ENCODE results near the gene POLR1H. TPM values are rescaled to one million over a fixed set of nuclear protein-coding genes. Genes with fewer than 3 reads are reported as not detected.
A peak's percentile ranks its signal among the peaks of the same experiment; 100 is the strongest.
"Not testable (repeated sequence)": the region's sequence is repeated elsewhere in the genome, so short reads cannot be mapped to it uniquely, and the experiment has no call there.

Gene POLR1H
- total RNA-seq, 3 donors from 2014 or later = 14.2 to 39.7 (median 24.1) TPM

DNA sequence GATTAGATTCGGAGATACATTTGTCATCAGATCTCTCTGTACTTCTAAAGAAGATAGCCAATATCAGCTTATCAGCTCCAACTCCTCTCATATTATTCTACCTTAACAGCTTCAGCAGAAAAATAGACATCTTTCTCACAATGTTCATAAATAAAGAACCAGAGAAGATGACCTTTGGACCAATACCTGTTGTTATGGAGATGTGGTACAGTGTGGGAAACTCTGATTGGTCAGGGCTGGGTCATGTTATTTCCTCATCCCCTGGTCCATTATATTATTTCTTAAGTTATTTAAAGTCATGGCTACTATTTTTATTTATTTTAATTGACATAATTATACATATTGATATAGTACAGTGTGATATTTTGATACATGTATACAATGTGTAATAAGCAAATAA is 35.9 kb upstream of the POLR1H start:
- TF ChIP-seq POLR2A (IDR thresholded peaks at IDR 0.05) = no peak
- no peak for TF ChIP-seq POLR2AphosphoS5 (IDR thresholded peaks at IDR 0.05)
- intact Hi-C loops (cut with DNase I; ENCODE audit: low total_unique reads) = no loop called here
- Histone ChIP-seq H3K36me3 (no peaks in the 10 kb centered on the region), H3K9me3 (no peaks in the 10 kb centered on the region), H3K27ac (no peak overlapping the region), H3K27me3 (no peaks in the 10 kb centered on the region), H3K4me1 (no peaks in the 10 kb centered on the region), H3K4me3 (no peak overlapping the region)
- DNase-seq (ENCODE audit: low spot score in 2 of 2) = no peak

DNA sequence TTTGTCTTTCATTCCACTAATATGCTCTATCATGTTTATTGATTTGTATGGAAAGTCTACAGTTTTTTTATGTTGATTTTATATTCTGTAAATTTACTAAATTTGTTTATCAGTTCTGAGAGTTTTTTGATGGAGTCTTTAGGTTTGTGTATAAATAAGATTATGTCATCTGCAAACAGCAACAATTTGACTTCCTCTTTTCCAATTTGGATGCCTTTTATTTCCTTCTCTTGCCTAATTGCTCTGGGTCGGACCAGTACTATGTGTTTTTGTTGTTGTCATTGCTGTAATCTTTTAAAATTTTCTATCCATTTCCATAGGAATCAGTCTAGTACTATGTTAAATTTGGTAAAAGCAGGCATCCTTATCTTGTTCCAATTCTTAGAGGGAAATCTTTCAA is 31.5 kb upstream of the POLR1H start:
- Histone ChIP-seq H3K36me3 (no peaks in the 10 kb centered on the region), H3K4me3 (no peak overlapping the region), H3K27ac (no peak overlapping the region), H3K9me3 (no peaks in the 10 kb centered on the region), H3K4me1 (no peaks in the 10 kb centered on the region), H3K27me3 (no peaks in the 10 kb centered on the region)
- no peak for DNase-seq (ENCODE audit: low spot score in 2 of 2)
- intact Hi-C loops (cut with DNase I; ENCODE audit: low total_unique reads) = no loop called here
- TF ChIP-seq POLR2A (IDR thresholded peaks at IDR 0.05) (no peak), POLR2AphosphoS5 (IDR thresholded peaks at IDR 0.05) (no peak)
- TF ChIP-seq, protein P1, sequence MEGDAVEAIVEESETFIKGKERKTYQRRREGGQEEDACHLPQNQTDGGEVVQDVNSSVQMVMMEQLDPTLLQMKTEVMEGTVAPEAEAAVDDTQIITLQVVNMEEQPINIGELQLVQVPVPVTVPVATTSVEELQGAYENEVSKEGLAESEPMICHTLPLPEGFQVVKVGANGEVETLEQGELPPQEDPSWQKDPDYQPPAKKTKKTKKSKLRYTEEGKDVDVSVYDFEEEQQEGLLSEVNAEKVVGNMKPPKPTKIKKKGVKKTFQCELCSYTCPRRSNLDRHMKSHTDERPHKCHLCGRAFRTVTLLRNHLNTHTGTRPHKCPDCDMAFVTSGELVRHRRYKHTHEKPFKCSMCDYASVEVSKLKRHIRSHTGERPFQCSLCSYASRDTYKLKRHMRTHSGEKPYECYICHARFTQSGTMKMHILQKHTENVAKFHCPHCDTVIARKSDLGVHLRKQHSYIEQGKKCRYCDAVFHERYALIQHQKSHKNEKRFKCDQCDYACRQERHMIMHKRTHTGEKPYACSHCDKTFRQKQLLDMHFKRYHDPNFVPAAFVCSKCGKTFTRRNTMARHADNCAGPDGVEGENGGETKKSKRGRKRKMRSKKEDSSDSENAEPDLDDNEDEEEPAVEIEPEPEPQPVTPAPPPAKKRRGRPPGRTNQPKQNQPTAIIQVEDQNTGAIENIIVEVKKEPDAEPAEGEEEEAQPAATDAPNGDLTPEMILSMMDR (IDR thresholded peaks at IDR 0.05) = no peak

DNA sequence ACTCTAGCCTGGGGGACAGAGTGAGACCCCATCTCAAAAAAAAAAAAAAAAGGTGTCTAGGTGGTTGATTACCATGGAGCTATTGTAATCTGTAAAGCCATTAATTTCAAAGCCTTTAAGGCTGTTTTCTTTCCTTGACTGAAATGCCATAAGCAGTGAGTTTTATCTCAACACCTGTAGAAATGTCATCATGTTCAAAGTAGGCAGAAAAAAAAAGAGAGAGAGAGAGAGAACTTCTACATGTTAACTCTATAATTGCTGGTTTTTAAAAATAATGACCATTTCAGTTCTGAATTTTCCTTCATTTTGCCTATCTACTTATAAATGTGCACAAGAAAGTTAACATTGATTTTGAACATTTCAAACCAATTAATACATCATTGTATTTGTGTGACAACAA is 29.7 kb upstream of the POLR1H start:
- Histone ChIP-seq H3K27ac (no peak overlapping the region), H3K27me3 (no peaks in the 10 kb centered on the region), H3K4me3 (no peak overlapping the region), H3K36me3 (peaks cover 5% of the 10 kb centered on the region), H3K9me3 (no peaks in the 10 kb centered on the region), H3K4me1 (no peaks in the 10 kb centered on the region)
- no peak for DNase-seq (ENCODE audit: low spot score in 2 of 2)
- TF ChIP-seq, protein P1 (IDR thresholded peaks at IDR 0.05) = no peak
- TF ChIP-seq POLR2AphosphoS5 (IDR thresholded peaks at IDR 0.05) (no peak), POLR2A (IDR thresholded peaks at IDR 0.05) (no peak)
- intact Hi-C loops (cut with DNase I; ENCODE audit: low total_unique reads) = no loop called here

DNA sequence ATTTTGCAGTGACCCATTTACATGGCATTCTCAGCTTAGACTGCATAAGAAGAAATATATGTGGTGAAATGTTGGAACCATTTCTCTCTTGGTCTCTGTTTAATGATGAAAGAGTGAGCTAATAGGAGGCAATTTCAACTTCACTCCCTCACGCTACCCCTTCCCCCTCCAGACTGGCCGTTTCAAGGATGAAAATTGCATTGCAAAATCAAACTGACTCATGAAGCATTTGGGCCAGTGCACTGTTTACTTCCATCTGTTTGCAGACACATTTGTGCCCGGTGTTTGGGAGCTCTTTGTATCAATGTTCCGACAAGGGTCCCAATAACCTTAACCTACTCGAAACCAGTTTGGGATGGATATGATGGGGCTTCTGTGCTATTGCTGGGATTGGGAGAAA is 27.6 kb upstream of the POLR1H start:
- DNase-seq (ENCODE audit: low spot score in 2 of 2); H3K4me3 ChIP-seq; H3K27ac ChIP-seq; H3K27me3 ChIP-seq; intact Hi-C loops (cut with DNase I; ENCODE audit: low total_unique reads); H3K36me3 ChIP-seq; H3K4me1 ChIP-seq; H3K9me3 ChIP-seq: not testable (repeated sequence)

DNA sequence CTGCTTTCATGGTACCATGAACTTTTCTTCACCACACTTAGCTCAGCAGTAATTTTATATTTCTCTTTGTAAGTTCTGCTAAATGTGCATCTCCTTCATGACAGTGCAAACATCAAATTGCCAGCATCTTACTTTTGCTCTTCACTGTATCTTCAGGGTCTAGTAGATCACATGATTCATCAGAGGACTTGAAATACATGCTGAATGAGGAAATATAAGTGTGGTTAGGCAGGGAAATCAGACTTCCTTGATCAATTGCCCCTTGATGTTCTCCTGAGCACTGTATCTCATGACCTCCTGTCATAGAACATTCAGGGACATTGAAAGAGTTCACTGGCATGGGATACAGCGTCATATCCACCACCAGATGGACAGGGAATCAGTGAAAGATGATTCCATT is 25.3 kb upstream of the POLR1H start:
- Histone ChIP-seq H3K36me3 (peaks cover 5% of the 10 kb centered on the region), H3K4me1 (no peaks in the 10 kb centered on the region), H3K27ac (no peak overlapping the region), H3K4me3 (no peak overlapping the region), H3K9me3 (no peaks in the 10 kb centered on the region), H3K27me3 (no peaks in the 10 kb centered on the region)
- TF ChIP-seq POLR2AphosphoS5 (IDR thresholded peaks at IDR 0.05) (no peak), POLR2A (IDR thresholded peaks at IDR 0.05) (no peak)
- TF ChIP-seq, protein P1 (IDR thresholded peaks at IDR 0.05) = no peak
- DNase-seq (ENCODE audit: low spot score in 2 of 2) = no peak
- intact Hi-C loops (cut with DNase I; ENCODE audit: low total_unique reads) = no loop called here

DNA sequence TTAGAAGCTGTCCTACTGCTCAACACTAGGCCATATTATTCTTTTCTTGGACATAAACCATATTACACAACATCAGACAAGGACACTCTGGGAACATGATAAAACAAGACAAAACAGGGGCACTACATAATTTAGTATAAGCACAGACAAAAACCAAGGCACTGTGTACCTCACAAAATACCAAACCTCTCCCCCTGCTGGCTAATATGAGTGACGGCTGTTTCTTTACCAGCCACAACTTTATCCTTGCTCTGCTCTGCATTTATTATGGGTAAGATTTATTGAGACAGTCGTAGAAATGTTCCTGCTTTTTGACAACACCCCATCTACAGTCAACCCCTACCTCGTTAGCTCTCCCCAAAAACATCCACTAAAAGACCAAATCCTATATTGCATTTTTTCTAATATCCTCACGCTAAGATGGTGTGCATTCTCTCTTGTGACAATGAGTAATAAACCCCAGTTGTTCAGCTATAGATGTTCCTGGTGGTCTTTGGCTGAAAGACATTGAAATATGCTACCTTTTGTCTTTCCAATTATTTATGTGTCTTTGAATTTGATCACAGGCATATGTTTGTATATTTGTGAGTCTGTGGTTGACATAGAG is 23.8 kb upstream of the POLR1H start:
- intact Hi-C loops (cut with DNase I; ENCODE audit: low total_unique reads) = no loop called here
- Histone ChIP-seq H3K9me3 (no peaks in the 10 kb centered on the region), H3K27ac (no peak overlapping the region), H3K27me3 (no peaks in the 10 kb centered on the region), H3K4me3 (no peak overlapping the region), H3K4me1 (no peaks in the 10 kb centered on the region), H3K36me3 (peaks cover 5% of the 10 kb centered on the region)
- no peak for DNase-seq (ENCODE audit: low spot score in 2 of 2)
- TF ChIP-seq, protein P1 (IDR thresholded peaks at IDR 0.05) = peak; percentile 24 to 40 (median 31)
- no peak for TF ChIP-seq POLR2AphosphoS5 (IDR thresholded peaks at IDR 0.05)
